Panc1 (cell line): ENCODE data around the gene TXNRD1. TPM values are rescaled to one million over a fixed set of nuclear protein-coding genes. Genes with fewer than 3 reads are reported as not detected.

Source experiments
- ATAC-seq: fragments of 200-7000 bp; cut with Tn5 transposase; 2 replicates; pipeline ENCODE4 v1.9.1; 2020; ENCODE audit warnings: mild to moderate bottlenecking, moderate library complexity
- BruUV-seq: library from RNA; stranded (reverse); fragments of 400-500 nt; replicated peaks from 2 replicates; lab custom pipeline; 2021; lab: Mats Ljungman, UMichigan
- CTCF ChIA-PET: fragments of 300-600 bp; sonication (Branson Sonifier 250); formaldehyde crosslinking; loops from one replicate; lab custom pipeline; 2022; ENCODE audit warnings: antibody characterized with exemption; lab: Charles Lee
- POLR2A ChIA-PET: fragments of 300-600 bp; sonication (Branson Sonifier 250); formaldehyde crosslinking; loops from one replicate; lab custom pipeline; 2022; ENCODE audit warnings: antibody characterized with exemption; lab: Charles Lee
- DNase-seq: peaks from one replicate; pipeline ENCODE4 v3.0.0-alpha.2; 2010; ENCODE audit warnings: low read depth, low spot score
- H3K27ac ChIP-seq: 2 replicates; pipeline ENCODE4 v1.5.1; 2011; ENCODE audit warnings: mild to moderate bottlenecking, low read length, inconsistent platforms
- H3K27me3 ChIP-seq: fragments of 200-500 bp; sonication (Bioruptor generic); 2 replicates; pipeline ENCODE4 v1.6.0; 2014; ENCODE audit warnings: low read length, inconsistent platforms; ENCODE audit not compliant: control insufficient read depth, insufficient read depth
- H3K36me3 ChIP-seq: fragments of 200-500 bp; sonication (Bioruptor generic); 2 replicates; pipeline ENCODE4 v1.5.1; 2014; ENCODE audit warnings: inconsistent platforms, mild to moderate bottlenecking, low read length, moderate library complexity; ENCODE audit not compliant: control insufficient read depth, insufficient read depth
- H3K4me1 ChIP-seq: 2 replicates; pipeline ENCODE4 v1.5.1; 2011; ENCODE audit warnings: inconsistent platforms, mild to moderate bottlenecking, low read length, moderate library complexity; ENCODE audit not compliant: control insufficient read depth, insufficient read depth
- H3K4me3 ChIP-seq, 2 experiments: 2 replicates each; pipeline ENCODE4 v1.5.1; 2011 to 2012; ENCODE audit warnings: low read depth in 2 of 2, low read length in 2 of 2, mild to moderate bottlenecking in 2 of 2, inconsistent platforms in 1 of 2, moderate library complexity in 1 of 2
- H3K9me3 ChIP-seq: fragments of 200-500 bp; sonication (Bioruptor generic); 2 replicates; pipeline ENCODE4 v1.5.1; 2014; ENCODE audit warnings: low read depth, mild to moderate bottlenecking, inconsistent platforms, low read length, moderate library complexity; ENCODE audit not compliant: control insufficient read depth, insufficient read depth
- POLR2AphosphoS5 ChIP-seq: IDR thresholded peaks from 2 replicates; pipeline ENCODE4 v1.6.1; 2012; ENCODE audit warnings: mild to moderate bottlenecking, low read depth, low read length, moderate library complexity
- SIN3A ChIP-seq: IDR thresholded peaks from 2 replicates; pipeline ENCODE4 v1.6.1; 2012; ENCODE audit warnings: low read depth, mild to moderate bottlenecking, low read length, moderate library complexity, borderline replicate concordance; ENCODE audit not compliant: insufficient read depth
- TCF7L2 ChIP-seq: IDR thresholded peaks from 2 replicates; pipeline ENCODE4 v1.6.1; 2011; ENCODE audit warnings: mild to moderate bottlenecking, low read depth, low read length, inconsistent platforms
- in situ Hi-C: cut with HindIII; loops from 2 replicates; pipeline ENCODE4 v1.10.0; 2016; ENCODE audit warnings: low sequenced_read_pairs, low pct_unique_long_range_greater_than_20kb
- intact Hi-C: fragments of 100-400 bp; cut with micrococcal nuclease; formaldehyde crosslinking; loops from one replicate; pipeline ENCODE4 v1.10.0; 2022; ENCODE audit not compliant: unreplicated experiment
- total RNA-seq: library from RNA; stranded (reverse); gene quantifications from one replicate; pipeline ENCODE4 v1.2.1, GENCODE V29; 2021; ENCODE audit not compliant: unreplicated experiment
- TF ChIP-seq, protein P1 (sequence below), 2 experiments: IDR thresholded peaks; 2 replicates each; pipeline ENCODE4 v1.6.1; 2011 to 2012; ENCODE audit warnings: low read depth in 2 of 2, control low read depth in 1 of 2, low read length in 1 of 2, mild to moderate bottlenecking in 1 of 2, moderate library complexity in 1 of 2; ENCODE audit not compliant: insufficient read depth in 1 of 2
- TF ChIP-seq, protein P2 (sequence below): fragments of 450-650 bp; IDR thresholded peaks from 2 replicates; pipeline ENCODE4 v1.5.1; 2017; ENCODE audit warnings: mild to moderate bottlenecking

The TXNRD1 gene
- total RNA-seq, 1 experiment from 2014 or later: 348 TPM

DNA sequence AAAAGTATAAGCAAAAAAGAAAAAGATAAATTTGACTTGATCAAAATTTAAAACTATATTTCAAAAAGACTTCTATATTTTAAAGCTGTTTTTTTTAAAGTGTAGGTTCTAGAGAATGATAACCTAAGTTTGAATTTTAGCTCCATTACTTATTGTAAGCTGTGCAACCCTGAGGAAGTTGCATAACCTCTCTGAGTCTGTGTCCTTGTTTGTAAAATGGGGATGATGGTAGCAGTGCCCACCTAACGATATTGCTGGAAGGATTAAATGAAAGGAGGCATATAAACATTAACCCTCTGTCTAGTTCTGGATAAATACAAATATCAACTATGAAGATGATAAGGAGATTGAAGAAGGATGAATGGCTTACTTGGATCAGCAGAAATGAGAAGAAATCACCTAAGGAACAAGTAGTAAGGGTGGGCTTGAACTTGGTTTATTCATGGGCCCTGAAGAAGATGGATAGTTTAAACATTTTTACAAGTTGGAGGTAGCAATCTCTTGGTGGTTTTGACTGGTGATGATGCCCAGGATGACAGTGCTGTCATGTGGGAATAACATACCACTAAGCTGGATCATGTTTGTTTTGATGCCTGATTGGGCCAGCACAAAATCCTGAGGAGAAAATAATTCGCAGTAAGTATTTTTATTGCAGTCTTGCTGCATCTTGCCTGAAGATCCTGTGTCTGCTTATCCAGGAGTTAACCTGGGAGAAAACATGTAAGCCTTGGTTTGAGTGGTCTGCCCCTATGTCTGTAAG is 35.0 kb downstream of the TXNRD1 start:
- Histone ChIP-seq H3K27me3 (no peaks in the 10 kb centered on the region), H3K9me3 (no peaks in the 10 kb centered on the region), H3K27ac (peak overlapping the region; percentile 81), H3K36me3 (no peaks in the 10 kb centered on the region), H3K4me1 (peaks cover 57% of the 10 kb centered on the region), H3K4me3 (no peak overlapping the region)
- CTCF ChIA-PET: interaction anchor here (0.9 kb wide), 1 partner anchor 44 kb away, joined by 3 read pairs; no protein-coding TSS in a partner anchor
- in situ Hi-C loops: no loop called here
- POLR2A ChIA-PET: interaction anchor here (0.6 to 1.2 kb wide), 7 partner anchors 26 to 805 kb away, joined by 3 to 10 read pairs (median 6); no protein-coding TSS in a partner anchor
- TF ChIP-seq, protein P1, sequence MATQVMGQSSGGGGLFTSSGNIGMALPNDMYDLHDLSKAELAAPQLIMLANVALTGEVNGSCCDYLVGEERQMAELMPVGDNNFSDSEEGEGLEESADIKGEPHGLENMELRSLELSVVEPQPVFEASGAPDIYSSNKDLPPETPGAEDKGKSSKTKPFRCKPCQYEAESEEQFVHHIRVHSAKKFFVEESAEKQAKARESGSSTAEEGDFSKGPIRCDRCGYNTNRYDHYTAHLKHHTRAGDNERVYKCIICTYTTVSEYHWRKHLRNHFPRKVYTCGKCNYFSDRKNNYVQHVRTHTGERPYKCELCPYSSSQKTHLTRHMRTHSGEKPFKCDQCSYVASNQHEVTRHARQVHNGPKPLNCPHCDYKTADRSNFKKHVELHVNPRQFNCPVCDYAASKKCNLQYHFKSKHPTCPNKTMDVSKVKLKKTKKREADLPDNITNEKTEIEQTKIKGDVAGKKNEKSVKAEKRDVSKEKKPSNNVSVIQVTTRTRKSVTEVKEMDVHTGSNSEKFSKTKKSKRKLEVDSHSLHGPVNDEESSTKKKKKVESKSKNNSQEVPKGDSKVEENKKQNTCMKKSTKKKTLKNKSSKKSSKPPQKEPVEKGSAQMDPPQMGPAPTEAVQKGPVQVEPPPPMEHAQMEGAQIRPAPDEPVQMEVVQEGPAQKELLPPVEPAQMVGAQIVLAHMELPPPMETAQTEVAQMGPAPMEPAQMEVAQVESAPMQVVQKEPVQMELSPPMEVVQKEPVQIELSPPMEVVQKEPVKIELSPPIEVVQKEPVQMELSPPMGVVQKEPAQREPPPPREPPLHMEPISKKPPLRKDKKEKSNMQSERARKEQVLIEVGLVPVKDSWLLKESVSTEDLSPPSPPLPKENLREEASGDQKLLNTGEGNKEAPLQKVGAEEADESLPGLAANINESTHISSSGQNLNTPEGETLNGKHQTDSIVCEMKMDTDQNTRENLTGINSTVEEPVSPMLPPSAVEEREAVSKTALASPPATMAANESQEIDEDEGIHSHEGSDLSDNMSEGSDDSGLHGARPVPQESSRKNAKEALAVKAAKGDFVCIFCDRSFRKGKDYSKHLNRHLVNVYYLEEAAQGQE (IDR thresholded peaks at IDR 0.05; ENCODE audit: insufficient read depth in 1 of 2, low read depth in 2 of 2, low read length in 1 of 2): no peak
- TF ChIP-seq SIN3A (no peak), POLR2AphosphoS5 (no peak)
- TF ChIP-seq, protein P2, sequence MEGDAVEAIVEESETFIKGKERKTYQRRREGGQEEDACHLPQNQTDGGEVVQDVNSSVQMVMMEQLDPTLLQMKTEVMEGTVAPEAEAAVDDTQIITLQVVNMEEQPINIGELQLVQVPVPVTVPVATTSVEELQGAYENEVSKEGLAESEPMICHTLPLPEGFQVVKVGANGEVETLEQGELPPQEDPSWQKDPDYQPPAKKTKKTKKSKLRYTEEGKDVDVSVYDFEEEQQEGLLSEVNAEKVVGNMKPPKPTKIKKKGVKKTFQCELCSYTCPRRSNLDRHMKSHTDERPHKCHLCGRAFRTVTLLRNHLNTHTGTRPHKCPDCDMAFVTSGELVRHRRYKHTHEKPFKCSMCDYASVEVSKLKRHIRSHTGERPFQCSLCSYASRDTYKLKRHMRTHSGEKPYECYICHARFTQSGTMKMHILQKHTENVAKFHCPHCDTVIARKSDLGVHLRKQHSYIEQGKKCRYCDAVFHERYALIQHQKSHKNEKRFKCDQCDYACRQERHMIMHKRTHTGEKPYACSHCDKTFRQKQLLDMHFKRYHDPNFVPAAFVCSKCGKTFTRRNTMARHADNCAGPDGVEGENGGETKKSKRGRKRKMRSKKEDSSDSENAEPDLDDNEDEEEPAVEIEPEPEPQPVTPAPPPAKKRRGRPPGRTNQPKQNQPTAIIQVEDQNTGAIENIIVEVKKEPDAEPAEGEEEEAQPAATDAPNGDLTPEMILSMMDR: no peak
- DNase-seq (no peak), ATAC-seq (no peak)
- no TSS peak for BruUV-seq
- intact Hi-C loops: no loop called here

DNA sequence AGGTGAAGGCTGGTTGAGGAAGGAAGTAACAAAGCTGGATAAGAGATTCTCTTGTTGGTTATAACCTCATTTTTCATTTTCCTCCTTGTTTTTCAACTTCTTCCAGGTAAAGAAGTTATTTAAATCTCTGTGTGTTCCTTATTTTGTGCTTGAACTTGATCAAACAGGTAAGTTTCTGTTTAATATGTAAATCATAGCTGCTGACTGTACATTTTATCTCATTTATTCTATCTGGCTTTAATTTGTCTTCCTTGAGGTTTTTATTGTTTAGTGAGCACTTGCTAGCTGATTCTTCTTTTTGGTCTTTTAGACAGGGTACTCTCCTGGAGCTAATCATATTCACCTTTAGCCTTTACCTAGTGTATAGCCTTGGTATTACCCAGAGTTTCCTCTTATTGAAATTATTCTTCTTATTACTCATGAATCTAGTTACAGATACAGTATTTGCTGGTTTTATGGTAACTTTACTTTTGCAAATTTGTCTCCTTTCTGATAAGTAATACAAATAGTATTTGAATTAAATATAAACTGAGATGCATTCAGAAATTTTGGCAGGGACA is 42.4 kb downstream of the TXNRD1 start:
- Histone ChIP-seq H3K9me3 (no peaks in the 10 kb centered on the region), H3K27me3 (no peaks in the 10 kb centered on the region), H3K27ac (peak overlapping the region; percentile 74), H3K4me1 (peaks cover 33% of the 10 kb centered on the region), H3K4me3 (no peak overlapping the region), H3K36me3 (no peaks in the 10 kb centered on the region)
- TF ChIP-seq POLR2AphosphoS5 (no peak), TCF7L2 (no peak), SIN3A (no peak)
- TF ChIP-seq, protein P1 (IDR thresholded peaks at IDR 0.05; ENCODE audit: insufficient read depth in 1 of 2, low read depth in 2 of 2, low read length in 1 of 2): no peak
- TF ChIP-seq, protein P2: no peak
- DNase-seq (no peak), ATAC-seq (no peak)
- ChIA-PET CTCF (no interaction called here), POLR2A (no interaction called here)
- BruUV-seq: no TSS peak
- intact Hi-C loops (no loop called here), in situ Hi-C loops (no loop called here)
